ENCODE results near the gene SERINC1. TPM values are rescaled to one million over a fixed set of nuclear protein-coding genes. Genes with fewer than 3 reads are reported as not detected.

Gene SERINC1
- total and polyA plus RNA-seq, 2 donors (not counting 1 experiment from before 2014, with no cell fraction given) = 306 to 363 TPM

DNA sequence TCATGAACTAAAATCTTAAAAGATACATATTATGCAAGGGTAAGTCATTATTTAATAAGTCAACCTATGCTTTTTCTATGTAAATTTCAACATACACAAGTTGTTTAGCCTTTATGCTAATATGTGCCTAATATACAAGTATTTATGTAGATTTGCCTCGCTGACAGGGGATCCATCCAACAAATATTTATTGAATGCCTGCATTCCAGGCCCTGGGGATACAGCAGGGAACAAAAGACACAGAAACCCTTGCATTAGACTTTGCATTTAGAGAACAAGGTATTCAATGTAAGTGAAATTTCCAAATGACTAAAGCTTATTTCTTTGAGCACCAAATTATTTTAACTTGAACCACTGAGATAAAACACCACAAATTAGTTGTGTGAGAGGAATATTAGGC lies 19.1 kb downstream of the SERINC1 start:
- H3K4me3 ChIP-seq (replicated peaks in 1 of 4; ENCODE audit: control extremely low read depth in 1 of 4, insufficient read depth in 1 of 4, low read depth in 3 of 4, low read length in 4 of 4) = no peak overlapping the region
- H3K9ac ChIP-seq (ENCODE audit: insufficient read depth, low read length) = no peak overlapping the region
- H3K9me3 ChIP-seq (ENCODE audit: control insufficient read depth, insufficient read depth, low read depth, low read length) = no peaks in the 10 kb centered on the region
- peaks cover 9% of the 10 kb centered on the region for H3K36me3 ChIP-seq (ENCODE audit: control insufficient read depth, insufficient read depth, low read length)
- no peaks in the 10 kb centered on the region for H4K20me1 ChIP-seq (ENCODE audit: control insufficient read depth, extremely low read depth, insufficient read depth, low read length)
- peaks cover 6% of the 10 kb centered on the region for H3K79me2 ChIP-seq (ENCODE audit: control insufficient read depth, insufficient read depth, low read length)
- no peak overlapping the region for H3K27ac ChIP-seq (ENCODE audit: insufficient read depth, low read length)
- no peak overlapping the region for H3K4me2 ChIP-seq (ENCODE audit: extremely low read depth, insufficient read depth, low read length)
- no peaks in the 10 kb centered on the region for H3K4me1 ChIP-seq (ENCODE audit: control insufficient read depth, extremely low read depth, insufficient read depth, low read length)
- no peak overlapping the region for H2AFZ ChIP-seq (ENCODE audit: low read length)
- no peak for TF ChIP-seq EZH2 (IDR thresholded peaks at IDR 0.05; ENCODE audit: low read length, missing control alignments)
- TF ChIP-seq, protein P1, sequence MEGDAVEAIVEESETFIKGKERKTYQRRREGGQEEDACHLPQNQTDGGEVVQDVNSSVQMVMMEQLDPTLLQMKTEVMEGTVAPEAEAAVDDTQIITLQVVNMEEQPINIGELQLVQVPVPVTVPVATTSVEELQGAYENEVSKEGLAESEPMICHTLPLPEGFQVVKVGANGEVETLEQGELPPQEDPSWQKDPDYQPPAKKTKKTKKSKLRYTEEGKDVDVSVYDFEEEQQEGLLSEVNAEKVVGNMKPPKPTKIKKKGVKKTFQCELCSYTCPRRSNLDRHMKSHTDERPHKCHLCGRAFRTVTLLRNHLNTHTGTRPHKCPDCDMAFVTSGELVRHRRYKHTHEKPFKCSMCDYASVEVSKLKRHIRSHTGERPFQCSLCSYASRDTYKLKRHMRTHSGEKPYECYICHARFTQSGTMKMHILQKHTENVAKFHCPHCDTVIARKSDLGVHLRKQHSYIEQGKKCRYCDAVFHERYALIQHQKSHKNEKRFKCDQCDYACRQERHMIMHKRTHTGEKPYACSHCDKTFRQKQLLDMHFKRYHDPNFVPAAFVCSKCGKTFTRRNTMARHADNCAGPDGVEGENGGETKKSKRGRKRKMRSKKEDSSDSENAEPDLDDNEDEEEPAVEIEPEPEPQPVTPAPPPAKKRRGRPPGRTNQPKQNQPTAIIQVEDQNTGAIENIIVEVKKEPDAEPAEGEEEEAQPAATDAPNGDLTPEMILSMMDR (conservative IDR thresholded peaks at IDR 0.05 in 1 of 2, IDR thresholded peaks at IDR 0.05 in 1 of 2; ENCODE audit: low read depth in 1 of 2, low read length in 2 of 2) = no peak
- H3K27me3 ChIP-seq (ENCODE audit: control insufficient read depth, insufficient read depth, low read length) = no peaks in the 10 kb centered on the region
- no peak for DNase-seq (ENCODE audit: low read depth in 2 of 2)

DNA sequence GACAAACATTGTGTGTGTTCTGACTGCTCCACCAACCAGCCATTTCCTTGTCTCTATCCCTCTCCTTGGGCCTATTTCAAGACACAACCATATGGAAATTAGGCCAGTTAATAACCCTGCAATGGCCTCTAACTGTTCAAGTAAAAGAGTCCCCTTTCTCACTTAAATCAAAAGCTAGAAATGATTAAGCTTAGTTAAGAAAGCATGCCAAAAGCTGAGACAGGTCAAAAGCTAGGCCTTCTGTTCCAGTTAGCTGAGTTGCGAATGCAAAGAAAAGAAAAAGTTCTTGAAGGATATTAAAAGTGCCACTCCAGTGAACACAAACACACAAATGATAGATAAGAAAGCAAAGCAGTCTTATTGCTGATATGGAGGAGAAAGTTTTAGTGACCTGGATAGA lies 22.5 kb downstream of the SERINC1 start:
- Histone ChIP-seq H2AFZ (ENCODE audit: low read length) (no peak overlapping the region), H3K4me1 (ENCODE audit: control insufficient read depth, extremely low read depth, insufficient read depth, low read length) (no peaks in the 10 kb centered on the region), H3K79me2 (ENCODE audit: control insufficient read depth, insufficient read depth, low read length) (no peaks in the 10 kb centered on the region), H3K27me3 (ENCODE audit: control insufficient read depth, insufficient read depth, low read length) (no peaks in the 10 kb centered on the region), H3K9ac (ENCODE audit: insufficient read depth, low read length) (no peak overlapping the region), H3K9me3 (ENCODE audit: control insufficient read depth, insufficient read depth, low read depth, low read length) (no peaks in the 10 kb centered on the region), H4K20me1 (ENCODE audit: control insufficient read depth, extremely low read depth, insufficient read depth, low read length) (no peaks in the 10 kb centered on the region), H3K4me3 (replicated peaks in 1 of 4; ENCODE audit: control extremely low read depth in 1 of 4, insufficient read depth in 1 of 4, low read depth in 3 of 4, low read length in 4 of 4) (no peak overlapping the region), H3K27ac (ENCODE audit: insufficient read depth, low read length) (no peak overlapping the region), H3K4me2 (ENCODE audit: extremely low read depth, insufficient read depth, low read length) (no peak overlapping the region), H3K36me3 (ENCODE audit: control insufficient read depth, insufficient read depth, low read length) (peaks cover 8% of the 10 kb centered on the region)
- no peak for TF ChIP-seq EZH2 (IDR thresholded peaks at IDR 0.05; ENCODE audit: low read length, missing control alignments)
- TF ChIP-seq, protein P1 (conservative IDR thresholded peaks at IDR 0.05 in 1 of 2, IDR thresholded peaks at IDR 0.05 in 1 of 2; ENCODE audit: low read depth in 1 of 2, low read length in 2 of 2) = no peak
- DNase-seq (ENCODE audit: low read depth in 2 of 2) = no peak

DNA sequence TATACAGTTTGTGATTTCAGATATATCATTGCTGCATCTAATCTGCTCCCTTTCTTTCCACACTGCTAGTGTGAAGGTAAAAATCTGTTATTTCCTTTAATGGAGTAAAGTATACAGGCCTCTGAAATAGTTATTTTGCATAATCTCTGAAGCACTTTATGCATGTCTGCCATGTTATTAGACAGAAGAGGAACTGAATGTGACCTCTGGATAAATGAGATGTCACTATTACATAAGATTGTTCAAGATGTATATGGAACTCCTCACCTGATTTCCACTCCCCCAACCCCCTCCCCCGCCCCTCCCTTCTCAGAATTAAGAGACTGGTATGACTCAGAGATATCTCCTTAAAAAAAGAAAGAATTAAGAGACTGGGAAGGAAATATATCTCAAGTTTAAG lies 26.3 kb downstream of the SERINC1 start:
- no peak overlapping the region for H3K9ac ChIP-seq (ENCODE audit: insufficient read depth, low read length)
- H3K27ac ChIP-seq (ENCODE audit: insufficient read depth, low read length) = no peak overlapping the region
- no peak overlapping the region for H2AFZ ChIP-seq (ENCODE audit: low read length)
- no peaks in the 10 kb centered on the region for H3K27me3 ChIP-seq (ENCODE audit: control insufficient read depth, insufficient read depth, low read length)
- H3K4me2 ChIP-seq (ENCODE audit: extremely low read depth, insufficient read depth, low read length) = no peak overlapping the region
- no peak overlapping the region for H3K4me3 ChIP-seq (replicated peaks in 1 of 4; ENCODE audit: control extremely low read depth in 1 of 4, insufficient read depth in 1 of 4, low read depth in 3 of 4, low read length in 4 of 4)
- no peaks in the 10 kb centered on the region for H4K20me1 ChIP-seq (ENCODE audit: control insufficient read depth, extremely low read depth, insufficient read depth, low read length)
- H3K9me3 ChIP-seq (ENCODE audit: control insufficient read depth, insufficient read depth, low read depth, low read length) = no peaks in the 10 kb centered on the region
- no peaks in the 10 kb centered on the region for H3K79me2 ChIP-seq (ENCODE audit: control insufficient read depth, insufficient read depth, low read length)
- no peaks in the 10 kb centered on the region for H3K4me1 ChIP-seq (ENCODE audit: control insufficient read depth, extremely low read depth, insufficient read depth, low read length)
- no peak for DNase-seq (ENCODE audit: low read depth in 2 of 2)
- no peak for TF ChIP-seq EZH2 (IDR thresholded peaks at IDR 0.05; ENCODE audit: low read length, missing control alignments)
- TF ChIP-seq, protein P1 (conservative IDR thresholded peaks at IDR 0.05 in 1 of 2, IDR thresholded peaks at IDR 0.05 in 1 of 2; ENCODE audit: low read depth in 1 of 2, low read length in 2 of 2) = no peak
- H3K36me3 ChIP-seq (ENCODE audit: control insufficient read depth, insufficient read depth, low read length) = peaks cover 1% of the 10 kb centered on the region
